Measurements from ENCODE around the gene STIP1. TPM values are rescaled to one million over a fixed set of nuclear protein-coding genes. Genes with fewer than 3 reads are reported as not detected.

The STIP1 gene
- total and polyA plus RNA-seq, 9 of the 15 experiments (the other 6 are each of a cell fraction or from before 2014, with no cell fraction given) = 58.1 to 465 (median 346) TPM

GRCh38 chr11:64218628-64219353 lies 32.8 kb downstream of the STIP1 start:
- Histone ChIP-seq H2AFZ (ENCODE audit: low read depth, low read length) (no peak overlapping the region), H3K4me2 (ENCODE audit: insufficient read depth, low read length) (no peak overlapping the region), H3K9me1 (ENCODE audit: control insufficient read depth, insufficient read depth, low read length) (no peaks in the 10 kb centered on the region), H3K79me2 (ENCODE audit: control insufficient read depth, insufficient read depth, low read length) (no peaks in the 10 kb centered on the region), H3K27me3 (ENCODE audit: control insufficient read depth in 2 of 2, insufficient read depth in 2 of 2, low read length in 2 of 2) (no peaks in the 10 kb centered on the region), H3K4me3 (no peak overlapping the region), H3K4me1 (replicated peaks in 1 of 2; ENCODE audit: control insufficient read depth in 2 of 2, insufficient read depth in 2 of 2, low read length in 2 of 2) (peaks cover 0 to 25% of the 10 kb centered on the region in 2 experiments; a peak in 2 of 5 replicates), H3K9ac (ENCODE audit: insufficient read depth in 1 of 2, low read depth in 2 of 2, low read length in 2 of 2) (no peak overlapping the region), H3K36me3 (ENCODE audit: control insufficient read depth, insufficient read depth, low read length) (peaks cover 82% of the 10 kb centered on the region), H4K20me1 (replicated peaks; ENCODE audit: control insufficient read depth, insufficient read depth, low read length) (no peaks in the 10 kb centered on the region), H3K9me3 (replicated peaks; ENCODE audit: control insufficient read depth, insufficient read depth, low read depth, low read length) (no peaks in the 10 kb centered on the region), H3K27ac (ENCODE audit: extremely low read depth, low read depth, low read length) (no peak overlapping the region)
- ChIA-PET CTCF (ENCODE audit: low intra/inter-chr PET ratio) (no interaction called here), POLR2A (interaction anchor here (0.6 to 7.0 kb wide), 4 partner anchors 8 to 46 kb away, joined by 4 to 57 read pairs (median 14); partner anchors contain the start of genes FERMT3, NUDT22 and TRPT1)
- WGBS (ENCODE audit: insufficient coverage, low coverage, missing lambda C conversion rate) = 88% methylated on average over 11 of the region's 11 CpGs
- no peak for DNase-seq (ENCODE audit: extremely low read depth in 1 of 4, low spot score in 3 of 4)
- in situ Hi-C loops (cut with MboI) = no loop called here
- no peak for FAIRE-seq
- TF ChIP-seq MTA2 (IDR thresholded peaks at IDR 0.05; ENCODE audit: low read depth) = no peak
- peak; percentile 97 for TF ChIP-seq ZFP36 (IDR thresholded peaks at IDR 0.05; ENCODE audit: low read depth, low read length, partially characterized antibody)
- TF ChIP-seq FOXO4 (CRISPR knock-in tag; IDR thresholded peaks at IDR 0.05) = no peak
- TF ChIP-seq SUPT5H (IDR thresholded peaks at IDR 0.05) = peak; percentile 18; the same call in 1 of the 2 replicates
- peak; percentile 19 for TF ChIP-seq POLR2B (IDR thresholded peaks at IDR 0.05; ENCODE audit: low read depth, partially characterized antibody)
- peak; percentile 60; the same call in 1 of the 2 replicates for TF ChIP-seq ZNF436 (CRISPR knock-in tag; IDR thresholded peaks at IDR 0.05)
- TF ChIP-seq HSF4 (CRISPR knock-in tag; IDR thresholded peaks at IDR 0.05; ENCODE audit: borderline replicate concordance) = no peak
- TF ChIP-seq RBM25 (IDR thresholded peaks at IDR 0.05; ENCODE audit: low read depth, low read length, severe bottlenecking) = peak; percentile 74
- TF ChIP-seq POLR2A (conservative IDR thresholded peaks at IDR 0.05) = 0 out of 2 replicates have a peak, but pooled peaks have one; percentile 37
- ATAC-seq = no peak
- BruUV-seq (replicated peaks) = no TSS peak
- intact Hi-C loops (cut with micrococcal nuclease) = no loop called here
